C4-2B (cell line): ENCODE data around the gene CAMTA2.

Experiments used
- ZFX ChIP-seq: fragments of 450-650 bp; IDR thresholded peaks from 2 replicates; pipeline ENCODE4 v1.6.1; 2017
- TF ChIP-seq, protein P1 (sequence below): fragments of 450-650 bp; conservative IDR thresholded peaks from 2 replicates; pipeline ENCODE4 v1.5.1; 2017; ENCODE audit warnings: mild to moderate bottlenecking

DNA sequence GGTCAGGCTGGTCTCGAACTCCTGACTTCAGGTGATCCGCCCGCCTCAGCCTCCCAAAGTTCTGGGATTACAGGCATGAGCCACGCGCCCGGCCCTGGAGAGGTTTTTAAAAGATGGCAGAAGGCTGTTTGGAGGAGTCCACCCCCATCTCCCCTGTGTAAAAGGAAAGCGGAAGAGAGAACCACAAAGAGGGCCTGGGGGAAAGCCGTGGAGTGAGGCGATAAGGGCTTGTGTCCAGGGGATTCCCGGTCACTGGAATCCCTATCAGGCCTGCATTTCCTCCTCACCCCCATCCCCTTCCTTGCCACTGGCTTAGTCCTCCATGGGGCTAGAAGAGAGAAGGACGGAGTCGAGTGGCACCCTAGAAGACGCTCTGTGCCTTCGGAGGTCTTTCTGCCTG, 55.5 kb downstream of the CAMTA2 start, which contains the start of gene GP1BA:
- TF ChIP-seq, protein P1, sequence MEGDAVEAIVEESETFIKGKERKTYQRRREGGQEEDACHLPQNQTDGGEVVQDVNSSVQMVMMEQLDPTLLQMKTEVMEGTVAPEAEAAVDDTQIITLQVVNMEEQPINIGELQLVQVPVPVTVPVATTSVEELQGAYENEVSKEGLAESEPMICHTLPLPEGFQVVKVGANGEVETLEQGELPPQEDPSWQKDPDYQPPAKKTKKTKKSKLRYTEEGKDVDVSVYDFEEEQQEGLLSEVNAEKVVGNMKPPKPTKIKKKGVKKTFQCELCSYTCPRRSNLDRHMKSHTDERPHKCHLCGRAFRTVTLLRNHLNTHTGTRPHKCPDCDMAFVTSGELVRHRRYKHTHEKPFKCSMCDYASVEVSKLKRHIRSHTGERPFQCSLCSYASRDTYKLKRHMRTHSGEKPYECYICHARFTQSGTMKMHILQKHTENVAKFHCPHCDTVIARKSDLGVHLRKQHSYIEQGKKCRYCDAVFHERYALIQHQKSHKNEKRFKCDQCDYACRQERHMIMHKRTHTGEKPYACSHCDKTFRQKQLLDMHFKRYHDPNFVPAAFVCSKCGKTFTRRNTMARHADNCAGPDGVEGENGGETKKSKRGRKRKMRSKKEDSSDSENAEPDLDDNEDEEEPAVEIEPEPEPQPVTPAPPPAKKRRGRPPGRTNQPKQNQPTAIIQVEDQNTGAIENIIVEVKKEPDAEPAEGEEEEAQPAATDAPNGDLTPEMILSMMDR: no peak
- TF ChIP-seq ZFX: no peak
